ENCODE measurements around the gene SERBP1.

Gene SERBP1

GRCh38 chr1:67441183-67441582 is 11.0 kb upstream of the SERBP1 start:
- no peak for TF ChIP-seq CTCF (IDR thresholded peaks at IDR 0.05)
- TF ChIP-seq ZFX (IDR thresholded peaks at IDR 0.05; ENCODE audit: borderline replicate concordance) = no peak
- H3K27ac ChIP-seq = no peak overlapping the region

- TF ChIP-seq CTCF (IDR thresholded peaks at IDR 0.05) (no peak), ZFX (IDR thresholded peaks at IDR 0.05; ENCODE audit: borderline replicate concordance) (no peak)
- H3K27ac ChIP-seq = no peak overlapping the region
These were observed 10.1 kb upstream of the SERBP1 start for GRCh38 chr1:67440339-67440738.

- TF ChIP-seq CTCF (IDR thresholded peaks at IDR 0.05) (no peak), ZFX (IDR thresholded peaks at IDR 0.05; ENCODE audit: borderline replicate concordance) (no peak)
- no peak overlapping the region for H3K27ac ChIP-seq
These were observed 9.3 kb upstream of the SERBP1 start for GRCh38 chr1:67439277-67440029.

- TF ChIP-seq CTCF (IDR thresholded peaks at IDR 0.05) (no peak), ZFX (IDR thresholded peaks at IDR 0.05; ENCODE audit: borderline replicate concordance) (no peak)
These were observed 7.8 kb upstream of the SERBP1 start for GRCh38 chr1:67437961-67438360.

GRCh38 chr1:67436511-67437055 is 6.4 kb upstream of the SERBP1 start:
- peak overlapping the region; percentile 51 for H3K27ac ChIP-seq
- TF ChIP-seq CTCF (IDR thresholded peaks at IDR 0.05) = no peak
- no peak for TF ChIP-seq ZFX (IDR thresholded peaks at IDR 0.05; ENCODE audit: borderline replicate concordance)

More at GRCh38 chr1:67437961-67438360, 7.8 kb upstream of the SERBP1 start:
- H3K27ac ChIP-seq = no peak overlapping the region

- TF ChIP-seq ZFX (IDR thresholded peaks at IDR 0.05; ENCODE audit: borderline replicate concordance) (no peak), CTCF (IDR thresholded peaks at IDR 0.05) (no peak)
- no peak overlapping the region for H3K27ac ChIP-seq
These were observed 4.3 kb upstream of the SERBP1 start for GRCh38 chr1:67434491-67434890.

GRCh38 chr1:67433837-67434236 is 3.6 kb upstream of the SERBP1 start:
- no peak for TF ChIP-seq CTCF (IDR thresholded peaks at IDR 0.05)
- no peak for TF ChIP-seq ZFX (IDR thresholded peaks at IDR 0.05; ENCODE audit: borderline replicate concordance)
- no peak overlapping the region for H3K27ac ChIP-seq

Measured in 22Rv1 (cell line).